Epidermal melanocyte (primary cell): ENCODE measurements around the gene ZNF394.

Experiments used
- DNase-seq: peaks from one replicate; pipeline ENCODE4 v3.0.0; 2011; ENCODE audit warnings: low spot score; ENCODE audit not compliant: insufficient read length

ZNF394 gene

GRCh38 chr7:99497766-99498545 is 2.1 kb downstream of the ZNF394 start:
- DNase-seq, result no peak

- DNase-seq, result no peak
Observed at GRCh38 chr7:99493823-99494222, 6.3 kb downstream of the ZNF394 start.

GRCh38 chr7:99490878-99491277 is 9.2 kb downstream of the ZNF394 start:
- no peak for DNase-seq

DNA sequence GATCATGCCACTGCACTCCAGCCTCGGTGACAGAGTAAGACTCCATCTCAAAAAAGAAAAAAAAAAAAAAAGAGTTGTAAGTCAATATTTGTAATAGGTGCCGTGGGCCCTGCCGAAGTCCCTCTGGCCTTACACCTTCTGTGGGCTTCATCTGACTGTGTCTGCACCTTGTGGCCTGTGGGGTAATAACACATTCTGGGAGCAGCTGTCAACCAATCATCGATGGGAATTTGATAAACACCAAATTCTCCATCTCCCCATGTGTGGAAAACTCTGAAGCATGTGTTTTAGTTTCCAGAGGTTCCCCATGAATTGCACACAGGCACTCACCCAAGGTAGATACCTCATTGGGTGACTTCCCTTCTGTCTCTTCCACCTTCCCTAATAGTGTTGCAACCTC is 10.8 kb downstream of the ZNF394 start:
- DNase-seq, result no peak

DNA sequence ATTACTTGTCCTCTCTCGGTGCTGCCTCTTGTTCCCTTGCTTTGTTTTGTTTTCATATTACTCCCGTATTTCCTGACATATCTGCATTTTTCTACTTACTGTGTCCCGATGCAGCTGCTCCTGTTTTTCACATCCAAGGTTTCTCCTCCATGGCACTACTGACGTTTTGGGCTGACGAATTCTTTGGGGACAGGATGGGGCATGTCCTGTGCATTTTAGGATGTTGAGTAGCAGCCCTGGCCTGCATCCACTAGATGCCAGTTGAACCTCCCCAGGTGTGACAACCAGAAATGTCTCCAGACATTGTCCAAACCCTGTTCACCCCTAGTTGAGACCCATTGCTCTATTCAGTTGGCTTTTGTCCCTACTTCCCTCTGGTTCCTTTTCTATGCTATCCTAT is 15.0 kb downstream of the ZNF394 start:
- DNase-seq, result no peak

DNA sequence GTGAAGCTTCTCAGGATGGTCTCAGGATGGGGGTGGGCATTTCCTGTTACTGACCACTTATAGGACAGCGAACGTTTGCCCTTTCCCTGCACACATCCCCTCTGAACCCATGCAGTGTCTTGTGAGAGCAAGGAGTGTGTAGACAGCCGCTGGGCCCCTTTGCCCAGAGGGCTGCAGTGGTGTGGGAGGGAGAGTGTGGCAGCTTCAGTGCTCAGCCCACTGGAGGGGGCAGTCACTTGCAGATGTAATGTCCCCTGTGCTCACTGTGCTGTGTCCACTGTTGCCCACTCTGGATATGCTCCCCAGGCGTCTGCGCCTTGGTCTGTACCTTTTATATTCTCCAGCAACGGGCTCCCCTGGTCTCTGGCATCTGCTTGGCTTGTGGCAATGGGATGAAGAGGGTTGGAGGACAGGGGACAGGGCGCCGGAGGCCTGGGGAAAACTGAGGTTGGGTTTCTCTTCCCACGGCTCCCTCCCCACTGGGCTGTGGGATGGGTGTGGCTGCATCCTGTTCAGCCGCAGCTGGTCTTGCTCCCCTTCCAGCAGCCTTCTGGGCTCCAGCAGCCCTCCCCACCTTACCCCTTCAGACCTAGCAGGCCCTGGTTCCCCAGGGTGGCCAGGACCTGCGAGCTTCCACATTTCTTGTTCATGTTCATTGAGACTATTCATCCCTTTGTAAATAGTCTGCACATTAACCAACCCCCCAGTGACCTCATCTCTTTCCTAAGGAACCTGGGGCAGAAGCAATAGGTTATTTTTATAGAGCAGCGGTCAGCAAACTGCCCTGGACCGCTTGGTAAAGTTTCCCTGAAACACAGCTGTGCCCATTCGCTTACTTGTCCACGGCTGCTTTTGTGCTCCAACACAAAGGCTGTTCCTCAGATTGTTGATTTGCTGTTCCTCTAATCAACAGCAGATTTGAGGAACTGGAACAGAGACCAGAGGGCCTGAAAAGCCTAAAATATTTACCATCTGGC is 21.3 kb downstream of the ZNF394 start:
- DNase-seq, result no peak

GRCh38 chr7:99476107-99476506 is 24.0 kb downstream of the ZNF394 start:
- DNase-seq, result peak; percentile 26

- peak; percentile 71 for DNase-seq
Observed at GRCh38 chr7:99473315-99473596, 26.8 kb downstream of the ZNF394 start.

GRCh38 chr7:99472561-99473314 is 27.3 kb downstream of the ZNF394 start, which contains the start of gene ZNF789:
Gene ZNF789 (plus strand): TSS chr7:99472890. CDS start chr7:99476457, 3,567 bp downstream.
- DNase-seq, result peak; percentile 98

- no peak for DNase-seq
Observed at GRCh38 chr7:99469381-99470065, 30.6 kb downstream of the ZNF394 start.

- DNase-seq, result no peak
Observed at GRCh38 chr7:99468336-99468918, 31.7 kb downstream of the ZNF394 start.

- DNase-seq, result no peak
Observed at GRCh38 chr7:99465421-99465768, 34.7 kb downstream of the ZNF394 start.

- no peak for DNase-seq
Observed at GRCh38 chr7:99461221-99461620, 38.9 kb downstream of the ZNF394 start.

DNA sequence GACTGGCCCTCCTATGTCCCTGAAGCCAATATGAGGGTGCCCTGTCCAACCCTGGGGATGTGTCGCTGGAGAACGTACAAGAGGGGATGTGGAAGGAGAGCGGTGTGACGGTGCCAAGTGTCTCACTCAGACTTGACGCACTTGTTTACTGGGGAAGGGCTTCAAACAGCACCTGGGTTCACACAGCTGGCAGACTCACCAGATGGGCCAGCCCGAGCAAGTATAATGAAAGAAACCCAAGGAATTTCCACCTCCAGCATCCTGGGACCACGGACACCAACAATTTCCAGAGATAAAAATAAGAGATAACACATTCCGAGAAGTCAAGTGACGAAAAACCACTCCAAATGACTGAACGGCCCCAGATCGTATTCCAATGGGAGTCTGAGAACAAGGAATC is 39.4 kb downstream of the ZNF394 start:
- no peak for DNase-seq

- DNase-seq, result no peak
Observed at GRCh38 chr7:99459087-99459486, 41.0 kb downstream of the ZNF394 start.

DNA sequence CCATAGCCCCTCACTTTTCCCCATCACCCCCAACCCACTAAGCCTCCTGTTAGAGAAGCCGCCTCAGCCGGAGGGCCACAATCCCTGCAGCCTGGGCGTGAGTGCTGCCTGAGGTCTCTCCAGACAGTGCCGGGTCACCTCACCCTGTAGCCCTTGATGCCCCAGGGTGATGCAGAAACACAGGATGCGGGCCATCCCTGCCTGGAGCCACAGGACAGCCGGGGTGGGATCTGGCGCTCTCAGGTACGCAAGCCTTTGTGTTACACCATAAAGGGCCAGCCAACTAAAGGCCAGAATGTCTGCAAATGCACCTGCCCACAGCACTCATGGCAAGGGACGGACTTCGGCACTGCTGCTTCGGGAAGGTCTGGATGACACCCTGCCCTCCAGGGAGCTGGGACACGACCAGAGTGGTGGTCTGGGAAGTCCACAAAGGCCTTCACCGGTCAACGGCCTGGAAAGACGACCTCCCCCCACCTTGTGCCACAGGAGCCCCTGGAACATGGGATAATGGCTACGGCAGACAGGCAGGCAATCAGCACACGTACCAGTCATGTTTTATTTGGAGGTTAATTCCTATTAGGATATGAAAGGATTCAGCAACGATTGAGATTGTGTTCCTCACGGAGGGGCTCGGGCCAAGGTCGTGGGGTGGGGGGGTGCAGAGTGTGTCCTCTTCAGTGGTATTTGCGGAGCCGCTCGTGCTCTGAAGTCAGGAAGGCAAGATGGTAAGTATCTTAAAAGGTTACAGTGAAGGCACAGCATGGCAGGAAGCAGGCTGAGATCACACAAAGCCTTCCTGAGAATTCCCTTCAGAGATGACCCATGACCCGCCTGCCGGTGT is 42.2 kb downstream of the ZNF394 start:
- DNase-seq, result no peak

DNA sequence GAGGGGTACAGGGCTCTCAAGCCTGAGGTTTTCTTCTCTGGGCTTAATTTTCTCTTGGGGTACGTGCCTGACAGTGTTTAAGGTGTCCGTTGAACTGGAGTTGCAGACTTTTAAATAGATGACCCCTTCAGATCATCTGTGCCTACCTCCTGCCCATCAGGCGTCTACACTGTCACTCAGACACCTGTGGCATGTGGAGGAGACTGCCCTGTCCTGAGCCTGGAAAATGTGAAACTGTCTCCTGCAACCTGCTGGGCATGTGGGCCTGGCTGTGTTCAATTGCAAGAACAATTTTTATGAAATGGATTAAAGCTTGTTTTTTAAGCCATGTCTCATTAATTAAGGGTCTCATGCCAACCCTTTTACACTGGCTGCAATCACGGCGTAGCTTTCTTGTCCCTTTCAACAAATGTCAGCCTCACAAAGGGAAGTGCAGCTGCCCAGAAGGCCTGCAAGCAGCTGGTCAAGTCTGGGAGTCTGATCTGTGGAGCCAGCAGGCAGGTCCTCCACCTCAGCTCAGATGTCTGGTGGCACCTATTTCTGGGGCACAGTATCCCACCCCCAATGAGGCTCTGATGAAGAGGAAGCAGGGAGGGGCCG is 42.9 kb downstream of the ZNF394 start:
- no peak for DNase-seq

GRCh38 chr7:99456288-99456687 is 43.8 kb downstream of the ZNF394 start:
- no peak for DNase-seq

- no peak for DNase-seq
Observed at GRCh38 chr7:99455874-99456273, 44.2 kb downstream of the ZNF394 start.

DNA sequence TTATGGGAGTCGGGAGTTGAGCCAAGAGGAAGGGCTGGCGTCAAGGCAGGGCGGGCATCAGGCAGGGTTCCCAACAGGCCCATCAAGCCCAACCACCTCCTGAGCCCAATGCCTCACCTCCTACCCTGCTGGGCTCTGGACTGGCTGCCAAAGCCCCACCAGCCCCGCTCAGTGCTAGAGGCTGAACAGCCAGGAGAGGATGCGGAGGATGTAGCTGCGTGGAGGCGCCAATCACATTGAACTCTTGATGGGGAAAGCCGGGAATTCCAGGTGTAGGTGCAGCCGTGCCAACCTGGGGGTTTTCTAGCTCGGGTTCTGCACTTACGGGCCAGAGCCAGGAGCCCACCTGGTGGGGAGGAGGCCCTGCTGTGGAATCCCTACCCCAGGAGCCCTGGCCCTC is 47.0 kb downstream of the ZNF394 start:
- DNase-seq, result no peak
